Ramos (cell line): ENCODE measurements around the gene ALPL.

ENCODE experiments used
- in situ Hi-C: fragments of 300-500 bp; cut with MboI; formaldehyde crosslinking; loops from one replicate; pipeline ENCODE4 v1.14.3; 2022; ENCODE audit warnings: low sequenced_read_pairs; ENCODE audit not compliant: unreplicated experiment

The ALPL gene

GRCh38 chr1:21525340-21525717 lies 16.1 kb downstream of the ALPL start:
- in situ Hi-C loops, result no loop called here

GRCh38 chr1:21526441-21526840 lies 17.2 kb downstream of the ALPL start:
- in situ Hi-C loops, result no loop called here

GRCh38 chr1:21530368-21531016 lies 21.3 kb downstream of the ALPL start:
- in situ Hi-C loops, result no loop called here

GRCh38 chr1:21531241-21531640 lies 22.0 kb downstream of the ALPL start:
- in situ Hi-C loops, result no loop called here

- in situ Hi-C loops, result no loop called here
Measured at GRCh38 chr1:21532496-21532895, 23.3 kb downstream of the ALPL start.

GRCh38 chr1:21532992-21533534 lies 23.8 kb downstream of the ALPL start:
- in situ Hi-C loops, result no loop called here

- in situ Hi-C loops, result no loop called here
Measured at GRCh38 chr1:21534146-21534545, 24.9 kb downstream of the ALPL start.

GRCh38 chr1:21534674-21535378 lies 25.6 kb downstream of the ALPL start:
- in situ Hi-C loops, result no loop called here

GRCh38 chr1:21536218-21536617 lies 27.0 kb downstream of the ALPL start:
- in situ Hi-C loops, result no loop called here

- in situ Hi-C loops, result no loop called here
Measured at GRCh38 chr1:21537511-21537931, 28.3 kb downstream of the ALPL start.

- in situ Hi-C loops, result no loop called here
Measured at GRCh38 chr1:21537932-21538630, 28.9 kb downstream of the ALPL start.

GRCh38 chr1:21539933-21540332 lies 30.7 kb downstream of the ALPL start:
- in situ Hi-C loops, result no loop called here

GRCh38 chr1:21541329-21541728 lies 32.1 kb downstream of the ALPL start:
- in situ Hi-C loops, result no loop called here

GRCh38 chr1:21541835-21542234 lies 32.6 kb downstream of the ALPL start:
- in situ Hi-C loops, result no loop called here

GRCh38 chr1:21543598-21543997 lies 34.4 kb downstream of the ALPL start:
- in situ Hi-C loops, result no loop called here

- in situ Hi-C loops, result no loop called here
Measured at GRCh38 chr1:21544095-21544494, 34.9 kb downstream of the ALPL start.

- in situ Hi-C loops, result no loop called here
Measured at GRCh38 chr1:21546122-21546825, 37.1 kb downstream of the ALPL start.

GRCh38 chr1:21547876-21548275 lies 38.7 kb downstream of the ALPL start:
- in situ Hi-C loops, result no loop called here

GRCh38 chr1:21550097-21550496 lies 40.9 kb downstream of the ALPL start:
- in situ Hi-C loops, result no loop called here

GRCh38 chr1:21550866-21551475 lies 41.7 kb downstream of the ALPL start:
- in situ Hi-C loops, result no loop called here
